Breast epithelium (tissue), 3 donors: ENCODE results near the gene MME.
"Not testable (repeated sequence)": the region's sequence is repeated elsewhere in the genome, so short reads cannot be mapped to it uniquely, and the experiment has no call there.

Experiments used
- POLR2A ChIP-seq: fragments of 450-650 bp; IDR thresholded peaks from one replicate; pipeline ENCODE4 v1.6.1; 2016; ENCODE audit warnings: antibody characterized with exemption, mild to moderate bottlenecking, moderate library complexity
- POLR2AphosphoS5 ChIP-seq, 3 donors: sonication (generic); formaldehyde crosslinking; IDR thresholded peaks; one replicate each; pipeline ENCODE4 v1.6.1; 2017; ENCODE audit warnings: antibody characterized with exemption in 3 of 3
- TF ChIP-seq, protein P1 (sequence below), 3 donors: fragments of 450-650 bp; IDR thresholded peaks; one replicate each; pipeline ENCODE4 v1.5.1; 2016 to 2017; ENCODE audit warnings: antibody characterized with exemption in 3 of 3, mild to moderate bottlenecking in 3 of 3, moderate library complexity in 3 of 3

DNA sequence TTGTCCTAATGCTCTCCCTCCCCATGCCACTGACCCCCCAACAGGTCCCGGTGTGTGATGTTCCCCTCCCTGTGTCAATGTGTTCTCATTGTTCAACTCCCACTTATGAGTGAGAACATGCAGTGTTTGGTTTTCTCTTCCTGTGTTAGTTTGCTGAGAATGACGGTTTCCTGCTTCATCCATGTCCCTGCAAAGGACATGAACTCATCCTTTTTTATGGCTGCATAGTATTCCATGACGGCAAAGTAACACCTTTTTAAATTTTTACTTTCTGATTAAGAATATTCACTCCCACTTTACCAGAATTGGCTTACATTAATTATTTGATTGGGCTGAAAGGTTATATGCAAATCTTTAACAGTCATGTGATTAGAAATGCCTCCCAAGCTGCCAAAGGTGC, 135.9 kb downstream of the MME start:
- TF ChIP-seq, protein P1, sequence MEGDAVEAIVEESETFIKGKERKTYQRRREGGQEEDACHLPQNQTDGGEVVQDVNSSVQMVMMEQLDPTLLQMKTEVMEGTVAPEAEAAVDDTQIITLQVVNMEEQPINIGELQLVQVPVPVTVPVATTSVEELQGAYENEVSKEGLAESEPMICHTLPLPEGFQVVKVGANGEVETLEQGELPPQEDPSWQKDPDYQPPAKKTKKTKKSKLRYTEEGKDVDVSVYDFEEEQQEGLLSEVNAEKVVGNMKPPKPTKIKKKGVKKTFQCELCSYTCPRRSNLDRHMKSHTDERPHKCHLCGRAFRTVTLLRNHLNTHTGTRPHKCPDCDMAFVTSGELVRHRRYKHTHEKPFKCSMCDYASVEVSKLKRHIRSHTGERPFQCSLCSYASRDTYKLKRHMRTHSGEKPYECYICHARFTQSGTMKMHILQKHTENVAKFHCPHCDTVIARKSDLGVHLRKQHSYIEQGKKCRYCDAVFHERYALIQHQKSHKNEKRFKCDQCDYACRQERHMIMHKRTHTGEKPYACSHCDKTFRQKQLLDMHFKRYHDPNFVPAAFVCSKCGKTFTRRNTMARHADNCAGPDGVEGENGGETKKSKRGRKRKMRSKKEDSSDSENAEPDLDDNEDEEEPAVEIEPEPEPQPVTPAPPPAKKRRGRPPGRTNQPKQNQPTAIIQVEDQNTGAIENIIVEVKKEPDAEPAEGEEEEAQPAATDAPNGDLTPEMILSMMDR (IDR thresholded peaks at IDR 0.05): not testable (repeated sequence)
- not testable (repeated sequence) for TF ChIP-seq POLR2AphosphoS5 (IDR thresholded peaks at IDR 0.05); POLR2A
